Activated CD4-positive, alpha-beta memory T cell treated with anti-CD3 and anti-CD28 coated beads for 36 hours (primary cell): ENCODE results near the gene GTPBP1. TPM values are rescaled to one million over a fixed set of nuclear protein-coding genes. Genes with fewer than 3 reads are reported as not detected.
A peak's percentile ranks its signal among the peaks of the same experiment; 100 is the strongest.

ENCODE experiments used
- CTCF ChIA-PET: fragments of 350-600 bp; sonication (Branson Sonifier 250); formaldehyde crosslinking; loops from one replicate; lab custom pipeline; 2021; ENCODE audit warnings: antibody characterized with exemption, inconsistent platforms; lab: Charles Lee
- POLR2A ChIA-PET: fragments of 350-600 bp; sonication (Branson Sonifier 250); formaldehyde crosslinking; loops from one replicate; lab custom pipeline; 2021; ENCODE audit warnings: antibody characterized with exemption; lab: Charles Lee
- DNase-seq: peaks from one replicate; pipeline ENCODE4 v3.0.0-alpha.2; 2020
- H3K27ac Mint-ChIP-seq: one replicate; pipeline ENCODE4 v1.8.0; 2021; ENCODE audit warnings: mixed read lengths
- H3K27me3 Mint-ChIP-seq: one replicate; pipeline ENCODE4 v1.8.0; 2021; ENCODE audit warnings: mixed read lengths
- H3K36me3 Mint-ChIP-seq: one replicate; pipeline ENCODE4 v1.8.0; 2021; ENCODE audit warnings: mixed read lengths
- H3K4me1 Mint-ChIP-seq: one replicate; pipeline ENCODE4 v1.8.0; 2021; ENCODE audit warnings: low read depth, mixed read lengths
- H3K4me3 Mint-ChIP-seq: one replicate; pipeline ENCODE4 v1.8.0; 2021; ENCODE audit warnings: mild to moderate bottlenecking, mixed read lengths
- H3K9me3 Mint-ChIP-seq: one replicate; pipeline ENCODE4 v1.8.0; 2021; ENCODE audit warnings: mixed read lengths
- intact Hi-C: fragments of 100-400 bp; cut with micrococcal nuclease; formaldehyde crosslinking; loops from one replicate; pipeline ENCODE4 v1.15.1; 2023
- total RNA-seq, 2 experiments: library from RNA; stranded (reverse); gene quantifications; one replicate each; pipeline ENCODE4 v1.2.3, GENCODE V29; 2021

Gene GTPBP1
- total RNA-seq, 2 experiments from 2014 or later: 95.4 to 98.1 TPM

GRCh38 chr22:38735126-38735464 is 29.4 kb downstream of the GTPBP1 start:
- CTCF ChIA-PET: interaction anchor here (0.6 to 4.5 kb wide), 10 partner anchors 8 to 108 kb away, joined by 3 to 33 read pairs (median 9); no protein-coding TSS in a partner anchor
- peak overlapping the region; percentile 46 for H3K27ac Mint-ChIP-seq
- intact Hi-C loops: no loop called here
- no peaks in the 10 kb centered on the region for H3K9me3 Mint-ChIP-seq
- no peaks in the 10 kb centered on the region for H3K27me3 Mint-ChIP-seq
- DNase-seq: no peak
- H3K36me3 Mint-ChIP-seq: peaks cover 54% of the 10 kb centered on the region
- POLR2A ChIA-PET: interaction anchor here (0.9 to 3.7 kb wide), 6 partner anchors 13 to 29 kb away, joined by 3 to 17 read pairs (median 4); partner anchors contain the start of genes GTPBP1 and SUN2
- H3K4me3 Mint-ChIP-seq: no peak overlapping the region
- peaks cover 42% of the 10 kb centered on the region for H3K4me1 Mint-ChIP-seq

GRCh38 chr22:38735465-38736256 is 29.9 kb downstream of the GTPBP1 start:
- CTCF ChIA-PET: interaction anchor here (1.1 to 4.5 kb wide), 6 partner anchors 11 to 33 kb away, joined by 4 to 28 read pairs (median 10); no protein-coding TSS in a partner anchor
- peaks cover 52% of the 10 kb centered on the region for H3K36me3 Mint-ChIP-seq
- H3K27ac Mint-ChIP-seq: peak overlapping the region; percentile 46
- H3K4me3 Mint-ChIP-seq: no peak overlapping the region
- no peak for DNase-seq
- H3K9me3 Mint-ChIP-seq: no peaks in the 10 kb centered on the region
- no peaks in the 10 kb centered on the region for H3K27me3 Mint-ChIP-seq
- H3K4me1 Mint-ChIP-seq: peaks cover 42% of the 10 kb centered on the region
- intact Hi-C loops: loop anchor here (2.0 kb wide), 1 partner anchor 19 kb away; the partner anchor contains the start of gene SUN2
- POLR2A ChIA-PET: interaction anchor here (0.9 to 3.7 kb wide), 5 partner anchors 14 to 30 kb away, joined by 3 to 17 read pairs (median 3); partner anchors contain the start of genes GTPBP1 and SUN2

GRCh38 chr22:38736257-38736570 is 30.5 kb downstream of the GTPBP1 start:
- no peak overlapping the region for H3K4me3 Mint-ChIP-seq

GRCh38 chr22:38737302-38738060 is 31.7 kb downstream of the GTPBP1 start:
- CTCF ChIA-PET: interaction anchor here (0.6 to 1.0 kb wide), 3 partner anchors 12 to 106 kb away, joined by 3 to 6 read pairs (median 3); partner anchors contain the start of gene NPTXR
- Mint-ChIP-seq H3K4me3 (peak overlapping the region; percentile 10), H3K9me3 (no peaks in the 10 kb centered on the region), H3K27me3 (no peaks in the 10 kb centered on the region), H3K27ac (peak overlapping the region; percentile 46), H3K36me3 (peaks cover 68% of the 10 kb centered on the region), H3K4me1 (peaks cover 44% of the 10 kb centered on the region)
- POLR2A ChIA-PET: interaction anchor here (0.9 to 1.8 kb wide), 3 partner anchors 9 to 14 kb away, joined by 3 to 7 read pairs (median 5); no protein-coding TSS in a partner anchor
- no peak for DNase-seq
- intact Hi-C loops: loop anchor here (2.0 kb wide), 1 partner anchor 17 kb away; the partner anchor contains the start of gene SUN2

More at GRCh38 chr22:38736257-38736570, 30.5 kb downstream of the GTPBP1 start:
- H3K27ac Mint-ChIP-seq: peak overlapping the region; percentile 46
- ChIA-PET CTCF (interaction anchor here (1.1 to 4.5 kb wide), 3 partner anchors 11 to 15 kb away, joined by 4 to 28 read pairs (median 5); no protein-coding TSS in a partner anchor), POLR2A (interaction anchor here (0.9 to 3.7 kb wide), 3 partner anchors 14 to 20 kb away, joined by 3 to 17 read pairs (median 3); partner anchors contain the start of gene SUN2)
- H3K27me3 Mint-ChIP-seq: no peaks in the 10 kb centered on the region
- no peaks in the 10 kb centered on the region for H3K9me3 Mint-ChIP-seq
- peaks cover 56% of the 10 kb centered on the region for H3K36me3 Mint-ChIP-seq
- intact Hi-C loops: loop anchor here (2.0 kb wide), 1 partner anchor 19 kb away; the partner anchor contains the start of gene SUN2
- no peak for DNase-seq
- H3K4me1 Mint-ChIP-seq: peaks cover 42% of the 10 kb centered on the region

- POLR2A ChIA-PET: interaction anchor here (1.8 kb wide), 2 partner anchors 9 to 13 kb away, joined by 5 to 7 read pairs; no protein-coding TSS in a partner anchor
These were observed 32.8 kb downstream of the GTPBP1 start for GRCh38 chr22:38738475-38739070.

GRCh38 chr22:38739300-38740055 is 33.7 kb downstream of the GTPBP1 start:
- intact Hi-C loops: no loop called here
- peak overlapping the region; percentile 54 for H3K27ac Mint-ChIP-seq
- peaks cover 31% of the 10 kb centered on the region for H3K4me1 Mint-ChIP-seq
- no peaks in the 10 kb centered on the region for H3K27me3 Mint-ChIP-seq
- ChIA-PET POLR2A (interaction anchor here (1.8 kb wide), 1 partner anchor 12 kb away, joined by 7 read pairs; no protein-coding TSS in a partner anchor), CTCF (interaction anchor here (1.1 kb wide), 1 partner anchor 29 kb away, joined by 3 read pairs; no protein-coding TSS in a partner anchor)
- H3K36me3 Mint-ChIP-seq: peaks cover 69% of the 10 kb centered on the region
- DNase-seq: no peak
- H3K9me3 Mint-ChIP-seq: no peaks in the 10 kb centered on the region
- H3K4me3 Mint-ChIP-seq: no peak overlapping the region

More at GRCh38 chr22:38738475-38739070, 32.8 kb downstream of the GTPBP1 start:
- intact Hi-C loops: no loop called here
- Mint-ChIP-seq H3K27ac (peak overlapping the region; percentile 38), H3K4me3 (no peak overlapping the region), H3K4me1 (peaks cover 39% of the 10 kb centered on the region), H3K36me3 (peaks cover 72% of the 10 kb centered on the region), H3K27me3 (no peaks in the 10 kb centered on the region), H3K9me3 (no peaks in the 10 kb centered on the region)
- no peak for DNase-seq
- CTCF ChIA-PET: interaction anchor here (0.6 kb wide), 1 partner anchor 105 kb away, joined by 3 read pairs; the partner anchor contains the start of gene NPTXR

GRCh38 chr22:38740116-38740723 is 34.5 kb downstream of the GTPBP1 start:
- peaks cover 70% of the 10 kb centered on the region for H3K36me3 Mint-ChIP-seq
- peak overlapping the region; percentile 54 for H3K27ac Mint-ChIP-seq
- ChIA-PET CTCF (interaction anchor here (1.1 kb wide), 1 partner anchor 29 kb away, joined by 3 read pairs; no protein-coding TSS in a partner anchor), POLR2A (interaction anchor here (0.6 to 1.8 kb wide), 2 partner anchors 10 to 11 kb away, joined by 3 to 7 read pairs; no protein-coding TSS in a partner anchor)
- intact Hi-C loops: no loop called here
- DNase-seq: no peak
- H3K27me3 Mint-ChIP-seq: no peaks in the 10 kb centered on the region
- H3K9me3 Mint-ChIP-seq: no peaks in the 10 kb centered on the region
- no peak overlapping the region for H3K4me3 Mint-ChIP-seq
- peaks cover 32% of the 10 kb centered on the region for H3K4me1 Mint-ChIP-seq

- Mint-ChIP-seq H3K9me3 (no peaks in the 10 kb centered on the region), H3K4me1 (peaks cover 29% of the 10 kb centered on the region), H3K27ac (peak overlapping the region; percentile 49), H3K36me3 (peaks cover 74% of the 10 kb centered on the region), H3K4me3 (no peak overlapping the region), H3K27me3 (no peaks in the 10 kb centered on the region)
- ChIA-PET POLR2A (interaction anchor here (0.6 to 2.7 kb wide), 3 partner anchors 11 to 14 kb away, joined by 3 to 7 read pairs (median 7); no protein-coding TSS in a partner anchor), CTCF (interaction anchor here (0.6 to 1.1 kb wide), 2 partner anchors 16 to 28 kb away, joined by 3 to 4 read pairs; no protein-coding TSS in a partner anchor)
- intact Hi-C loops: no loop called here
- no peak for DNase-seq
These were observed 35.0 kb downstream of the GTPBP1 start for GRCh38 chr22:38740754-38741153.

GRCh38 chr22:38741166-38741565 is 35.4 kb downstream of the GTPBP1 start:
- DNase-seq: no peak
- Mint-ChIP-seq H3K27me3 (no peaks in the 10 kb centered on the region), H3K9me3 (no peaks in the 10 kb centered on the region), H3K4me1 (peaks cover 26% of the 10 kb centered on the region), H3K27ac (peak overlapping the region; percentile 51), H3K36me3 (peaks cover 77% of the 10 kb centered on the region), H3K4me3 (no peak overlapping the region)
- intact Hi-C loops: no loop called here
- ChIA-PET CTCF (interaction anchor here (0.6 to 2.2 kb wide), 2 partner anchors 16 kb away, joined by 4 to 14 read pairs; no protein-coding TSS in a partner anchor), POLR2A (interaction anchor here (1.8 to 2.7 kb wide), 2 partner anchors 10 to 13 kb away, joined by 7 read pairs; no protein-coding TSS in a partner anchor)

GRCh38 chr22:38741576-38741975 is 35.8 kb downstream of the GTPBP1 start:
- POLR2A ChIA-PET: interaction anchor here (2.0 to 2.7 kb wide), 2 partner anchors 10 to 13 kb away, joined by 7 to 11 read pairs; no protein-coding TSS in a partner anchor
- H3K4me1 Mint-ChIP-seq: peaks cover 24% of the 10 kb centered on the region

More at GRCh38 chr22:38741576-38741975, 35.8 kb downstream of the GTPBP1 start:
- CTCF ChIA-PET: interaction anchor here (2.1 to 2.2 kb wide), 2 partner anchors 9 to 17 kb away, joined by 11 to 14 read pairs; no protein-coding TSS in a partner anchor
- Mint-ChIP-seq H3K4me3 (no peak overlapping the region), H3K9me3 (no peaks in the 10 kb centered on the region), H3K27me3 (no peaks in the 10 kb centered on the region), H3K36me3 (peaks cover 77% of the 10 kb centered on the region), H3K27ac (peak overlapping the region; percentile 51)
- intact Hi-C loops: no loop called here
- no peak for DNase-seq
